ENCODE data around the gene MGAT5.

MGAT5 gene, protein sequence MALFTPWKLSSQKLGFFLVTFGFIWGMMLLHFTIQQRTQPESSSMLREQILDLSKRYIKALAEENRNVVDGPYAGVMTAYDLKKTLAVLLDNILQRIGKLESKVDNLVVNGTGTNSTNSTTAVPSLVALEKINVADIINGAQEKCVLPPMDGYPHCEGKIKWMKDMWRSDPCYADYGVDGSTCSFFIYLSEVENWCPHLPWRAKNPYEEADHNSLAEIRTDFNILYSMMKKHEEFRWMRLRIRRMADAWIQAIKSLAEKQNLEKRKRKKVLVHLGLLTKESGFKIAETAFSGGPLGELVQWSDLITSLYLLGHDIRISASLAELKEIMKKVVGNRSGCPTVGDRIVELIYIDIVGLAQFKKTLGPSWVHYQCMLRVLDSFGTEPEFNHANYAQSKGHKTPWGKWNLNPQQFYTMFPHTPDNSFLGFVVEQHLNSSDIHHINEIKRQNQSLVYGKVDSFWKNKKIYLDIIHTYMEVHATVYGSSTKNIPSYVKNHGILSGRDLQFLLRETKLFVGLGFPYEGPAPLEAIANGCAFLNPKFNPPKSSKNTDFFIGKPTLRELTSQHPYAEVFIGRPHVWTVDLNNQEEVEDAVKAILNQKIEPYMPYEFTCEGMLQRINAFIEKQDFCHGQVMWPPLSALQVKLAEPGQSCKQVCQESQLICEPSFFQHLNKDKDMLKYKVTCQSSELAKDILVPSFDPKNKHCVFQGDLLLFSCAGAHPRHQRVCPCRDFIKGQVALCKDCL

DNA sequence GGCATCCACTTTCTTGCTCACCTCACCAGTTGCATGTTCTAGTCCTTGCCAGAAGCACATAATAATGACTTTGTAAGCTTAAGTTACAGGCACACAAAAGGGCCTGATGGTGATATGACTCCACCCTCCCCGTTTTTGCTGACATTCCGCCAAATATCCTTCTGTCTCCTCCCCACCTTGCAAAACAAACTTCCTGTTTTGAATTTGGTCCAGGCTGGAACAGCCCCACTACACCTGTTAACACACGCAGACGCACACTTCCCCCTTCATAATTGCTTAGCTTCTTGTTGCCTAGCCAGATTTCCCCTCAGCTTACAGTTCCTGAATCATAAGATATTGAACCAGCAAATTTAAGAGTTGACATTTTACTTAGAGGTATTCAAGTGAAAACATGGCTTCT is at the start of gene MGAT5:
Gene MGAT5 (plus strand): TSS at position 269 of the 400 bp plus-strand sequence. CDS start 332 bp downstream, outside the sequence.
- peak in 1 of 2 donors; percentile 47 for DNase-seq

DNA sequence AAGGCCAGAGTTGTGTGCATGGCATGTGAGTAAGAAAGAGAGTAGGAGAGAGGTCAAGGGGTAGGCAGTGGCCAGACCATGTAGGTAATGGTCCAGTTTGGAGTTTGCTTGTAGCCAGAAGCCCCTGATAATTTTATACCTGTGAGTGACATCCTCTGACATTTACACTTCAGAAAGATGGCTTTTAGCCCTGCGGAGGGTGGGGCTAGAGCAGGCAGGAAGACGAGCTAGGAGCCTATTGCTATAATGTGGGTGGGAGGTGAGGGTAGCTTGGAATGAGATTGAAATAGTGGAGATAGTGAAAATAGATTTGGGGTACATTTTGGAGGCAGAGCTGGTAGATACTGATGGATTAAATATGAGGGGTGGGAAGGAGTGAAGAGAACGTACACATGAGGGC is 48.8 kb upstream of the MGAT5 start:
- no peak for DNase-seq

DNA sequence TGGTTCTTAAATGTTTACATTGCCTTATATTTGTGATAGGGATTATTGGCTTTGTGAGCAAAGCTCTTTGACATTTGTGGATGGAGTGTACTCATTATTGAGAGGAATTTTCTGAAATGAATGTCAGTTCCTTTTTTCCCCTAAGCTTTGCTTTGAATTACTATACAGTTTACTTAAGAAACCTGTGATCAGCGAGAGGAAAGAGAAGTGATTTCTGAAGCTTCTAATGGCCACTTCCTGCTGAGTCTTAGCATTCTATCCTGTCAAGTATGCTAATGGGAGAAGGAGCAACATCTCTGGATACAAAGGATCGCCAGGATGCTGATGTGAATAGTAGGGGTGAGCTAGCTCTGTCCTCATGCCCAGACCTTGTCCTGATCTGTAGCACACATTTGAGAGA is 47.8 kb upstream of the MGAT5 start:
- DNase-seq, result no peak

DNA sequence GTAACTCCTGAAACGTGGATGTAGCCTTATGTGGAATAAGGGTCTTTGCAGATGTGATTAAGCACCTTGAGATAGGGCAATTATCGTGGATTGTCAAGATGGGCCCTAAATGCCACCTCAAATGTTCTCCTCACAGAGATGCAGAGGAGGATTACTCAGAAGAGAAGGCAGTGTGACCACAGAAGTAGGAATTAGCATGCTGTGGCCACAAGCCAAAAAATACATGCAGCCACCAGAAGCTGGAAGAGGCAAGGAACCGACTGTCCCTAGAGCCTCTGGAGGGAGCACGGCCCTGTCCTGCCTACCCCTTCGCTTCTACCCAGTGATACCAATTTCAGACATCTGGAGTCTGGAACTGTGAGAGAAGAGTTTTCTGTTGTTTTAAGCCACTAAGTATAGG is 47.3 kb upstream of the MGAT5 start:
- no peak for DNase-seq

DNA sequence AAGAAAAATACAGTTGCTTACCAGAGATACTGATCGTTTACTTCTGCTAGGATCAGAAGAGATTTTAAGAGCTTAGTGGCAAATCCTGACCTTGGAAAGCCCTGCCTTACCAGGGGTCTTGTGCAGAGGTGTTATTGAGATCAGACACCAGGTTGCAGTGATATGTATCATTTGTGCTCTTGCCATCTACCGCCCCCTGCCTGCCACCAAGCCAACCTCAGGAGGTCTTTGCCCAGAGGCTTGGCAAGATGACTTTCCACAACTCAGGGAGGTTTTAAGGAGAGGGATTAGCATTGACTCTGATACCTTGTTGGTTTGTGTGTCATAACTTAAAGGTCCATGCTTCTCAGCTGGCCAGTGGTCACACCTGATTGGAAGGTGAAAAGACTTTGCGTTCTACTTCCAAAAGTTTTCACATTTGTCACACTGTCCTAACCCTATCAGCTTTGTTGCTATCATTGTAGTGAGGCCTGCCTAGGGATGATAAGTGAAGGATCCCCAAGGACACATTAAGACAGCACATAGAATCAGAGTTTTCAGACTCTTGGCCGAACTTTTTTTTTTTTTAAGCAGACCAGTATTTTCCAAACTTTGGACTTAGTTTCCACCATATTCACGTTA is 46.2 kb upstream of the MGAT5 start:
- DNase-seq, result peak; percentile 66 to 67

DNA sequence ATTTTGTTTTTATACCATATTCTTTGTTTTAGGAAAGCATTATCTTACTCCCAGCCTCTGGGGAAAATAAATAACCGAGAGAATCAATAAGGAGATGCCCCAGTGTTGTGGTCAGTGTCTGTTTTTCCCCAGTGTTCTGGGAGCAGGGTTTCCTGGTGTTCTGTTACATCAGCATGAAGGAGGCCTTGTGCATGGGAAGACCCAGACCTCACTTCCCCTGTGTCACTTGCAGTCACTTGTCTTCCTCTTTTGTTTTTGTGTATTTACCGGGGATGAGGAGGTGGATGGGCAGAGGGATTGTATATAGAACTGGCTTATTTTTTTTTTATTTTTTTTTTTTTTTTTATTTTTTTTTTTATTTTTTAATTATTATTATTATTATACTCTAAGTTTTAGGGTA is 45.0 kb upstream of the MGAT5 start:
- no peak for DNase-seq

DNA sequence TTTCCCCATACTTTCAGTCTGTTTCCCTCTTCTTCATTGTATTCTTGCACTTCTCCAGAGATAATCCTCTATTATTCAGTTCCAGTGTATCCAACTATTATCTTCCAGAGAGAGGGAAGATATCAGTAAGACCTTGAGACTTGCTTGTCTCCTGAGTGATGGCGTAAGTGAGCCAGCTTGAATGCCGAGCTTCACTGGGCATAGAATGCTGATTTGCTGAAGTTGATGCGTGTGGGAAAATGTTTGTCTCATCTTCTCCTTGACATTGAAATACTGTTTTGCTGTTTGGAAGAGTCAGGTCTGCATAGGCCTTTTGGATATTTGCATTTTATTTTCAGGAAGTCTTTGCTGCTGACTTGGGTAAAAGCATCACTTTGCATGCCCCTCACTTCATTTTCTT is 41.1 kb upstream of the MGAT5 start:
- no peak for DNase-seq

DNA sequence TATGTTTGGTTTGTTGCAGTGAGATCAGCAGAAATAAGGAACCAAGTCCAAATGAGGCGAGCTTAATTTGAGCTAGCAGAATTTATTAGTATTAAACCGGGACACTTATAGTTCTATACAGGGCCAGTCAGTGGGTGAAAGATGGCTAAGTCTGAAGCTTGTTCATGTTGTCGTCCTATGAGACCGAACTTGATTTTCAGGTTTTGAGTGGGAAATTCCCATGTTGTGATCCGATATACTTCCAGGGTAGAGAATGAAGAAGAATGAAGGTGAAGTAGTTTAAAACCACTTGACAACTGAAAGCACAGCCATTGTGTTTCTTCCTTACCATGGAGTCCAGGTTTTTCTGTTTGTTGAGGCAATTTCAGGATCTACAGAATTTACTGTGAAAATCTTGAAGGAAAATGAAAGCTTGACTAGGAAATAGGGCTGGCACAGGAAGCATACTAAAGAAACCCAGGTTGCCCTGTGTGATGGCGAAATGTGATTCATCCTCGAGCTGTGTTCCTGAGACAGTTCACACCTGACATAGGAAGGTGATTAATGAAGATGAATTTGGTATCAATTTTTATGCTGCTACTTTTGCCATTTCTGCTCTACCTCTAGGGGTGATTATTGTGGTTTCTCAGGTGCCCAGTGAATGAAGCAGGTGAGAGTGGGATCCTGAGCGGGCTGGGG is 37.6 kb upstream of the MGAT5 start:
- no peak for DNase-seq

DNA sequence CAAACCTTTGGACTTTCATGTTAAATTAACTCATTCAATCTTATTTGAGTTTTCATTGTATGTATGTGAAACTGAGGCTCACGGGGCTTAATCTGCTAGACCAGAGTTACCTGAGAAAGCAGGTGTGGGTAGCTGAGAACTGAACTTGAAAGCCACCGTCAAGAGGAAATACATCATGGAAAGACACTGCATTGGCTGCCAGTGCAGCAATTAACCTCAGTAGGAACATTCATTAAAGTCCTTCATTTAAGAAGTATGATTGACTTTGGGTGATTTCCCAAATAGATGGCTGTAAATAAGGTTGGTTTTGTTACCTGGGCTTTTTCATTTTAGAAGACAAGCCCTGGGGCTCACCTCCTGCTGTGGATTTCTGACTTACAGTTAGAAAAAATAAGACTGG is 36.5 kb upstream of the MGAT5 start:
- peak; percentile 36 to 71 for DNase-seq

DNA sequence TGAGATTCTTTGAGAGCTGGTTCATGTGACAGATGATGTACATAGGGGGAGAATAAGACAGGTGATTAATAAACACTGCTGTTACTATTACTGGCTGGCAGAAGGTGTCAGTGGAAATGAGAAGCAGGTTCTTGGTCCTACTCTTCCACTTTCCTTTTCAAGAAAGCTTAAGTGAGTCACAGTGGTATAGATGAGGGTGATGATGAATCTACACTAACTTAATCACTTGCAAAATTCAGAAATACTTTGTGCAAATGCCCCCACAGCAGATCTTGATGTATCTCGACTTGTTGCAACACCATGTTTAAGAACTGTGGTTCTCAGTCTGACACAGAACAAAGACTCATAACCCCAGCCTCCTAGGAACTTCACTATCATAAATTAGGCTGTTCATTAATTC is 35.9 kb upstream of the MGAT5 start:
- peak in 1 of 2 donors; percentile 46 for DNase-seq

DNA sequence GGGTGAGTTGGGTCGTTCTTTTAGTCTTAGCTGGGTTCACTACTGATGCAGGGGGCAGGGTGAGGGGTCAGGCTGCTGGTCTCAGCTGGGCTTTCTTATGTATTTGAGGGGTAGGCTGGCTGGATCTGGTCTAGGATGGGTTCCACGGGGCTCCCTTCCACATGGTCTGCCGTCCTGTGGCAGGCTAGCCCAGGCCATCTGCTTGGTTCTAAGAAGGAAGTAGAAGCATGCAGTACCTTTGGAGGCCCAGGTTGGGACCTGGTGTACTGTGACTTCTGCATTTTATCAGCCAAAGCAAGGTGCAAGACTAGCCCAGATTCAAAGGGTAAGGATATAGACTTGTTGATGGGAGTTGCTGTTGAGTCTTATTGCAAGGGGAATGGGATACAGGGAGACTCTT is 35.5 kb upstream of the MGAT5 start:
- DNase-seq, result peak in 1 of 2 donors; percentile 32

DNA sequence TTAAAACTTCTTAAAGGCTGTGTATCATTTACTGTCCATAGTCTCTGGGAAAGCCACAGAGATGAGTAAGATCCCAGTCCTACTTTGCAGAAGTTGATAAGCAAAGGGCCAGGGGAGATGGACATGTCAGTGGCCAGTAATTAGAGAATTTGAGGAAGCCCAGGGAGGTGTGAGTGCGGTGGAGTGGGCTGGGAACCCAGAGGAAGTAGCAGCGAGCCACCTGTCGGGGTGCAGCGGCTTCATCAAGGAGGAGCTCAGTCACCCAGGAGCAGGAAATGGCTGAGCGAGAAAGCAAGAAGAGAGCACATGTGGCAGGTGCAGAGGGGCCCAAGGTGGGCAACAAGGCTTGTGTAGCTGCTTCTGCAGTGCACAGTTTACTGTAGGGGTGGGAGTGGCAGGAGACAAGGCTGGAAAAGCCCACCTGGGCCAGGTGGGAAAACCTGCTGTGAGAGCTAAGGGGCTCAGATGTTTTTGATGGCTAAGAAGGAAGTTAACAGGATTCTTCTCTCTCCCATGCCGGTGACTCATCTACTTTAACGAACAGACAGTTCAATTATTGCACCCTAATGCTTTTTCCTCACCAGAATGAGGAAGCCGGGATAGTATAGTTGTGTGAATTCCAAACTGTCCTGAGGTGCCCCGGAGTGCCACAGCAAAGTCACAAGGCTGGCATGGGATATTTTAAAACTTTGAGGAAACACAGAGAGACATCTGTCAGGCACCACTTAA is 34.8 kb upstream of the MGAT5 start:
- DNase-seq, result peak; percentile 52 to 54

DNA sequence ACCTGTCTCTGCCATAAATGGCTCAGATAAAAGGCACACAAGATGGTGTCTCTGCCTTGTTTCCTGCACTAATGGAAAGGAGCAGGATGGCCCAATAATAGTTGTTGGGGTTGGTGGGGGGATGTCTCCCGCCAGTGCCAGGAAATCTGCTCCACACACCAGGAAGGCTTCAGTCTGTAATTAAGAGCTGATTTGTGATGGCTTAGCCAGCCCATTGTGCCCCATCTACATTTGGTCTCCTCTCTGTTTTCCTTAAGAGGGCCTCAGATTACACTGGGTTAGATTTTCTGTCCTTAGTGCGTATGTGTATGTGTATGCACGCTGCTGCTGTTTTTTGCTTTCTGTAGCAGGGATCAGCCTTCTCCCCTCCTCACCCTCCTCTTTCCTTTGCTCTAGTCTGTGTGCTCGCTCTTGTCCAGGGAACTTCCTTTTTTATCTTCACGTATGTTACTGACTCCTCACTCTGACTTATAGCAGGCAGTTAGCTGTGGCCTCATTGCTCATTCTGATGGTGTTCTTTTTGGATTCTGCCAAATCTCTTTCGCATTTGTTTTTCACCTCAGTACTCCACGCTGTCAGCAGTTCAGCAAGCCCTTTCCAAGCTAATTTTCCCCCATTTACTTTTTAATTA is 33.4 kb upstream of the MGAT5 start:
- DNase-seq, result no peak

DNA sequence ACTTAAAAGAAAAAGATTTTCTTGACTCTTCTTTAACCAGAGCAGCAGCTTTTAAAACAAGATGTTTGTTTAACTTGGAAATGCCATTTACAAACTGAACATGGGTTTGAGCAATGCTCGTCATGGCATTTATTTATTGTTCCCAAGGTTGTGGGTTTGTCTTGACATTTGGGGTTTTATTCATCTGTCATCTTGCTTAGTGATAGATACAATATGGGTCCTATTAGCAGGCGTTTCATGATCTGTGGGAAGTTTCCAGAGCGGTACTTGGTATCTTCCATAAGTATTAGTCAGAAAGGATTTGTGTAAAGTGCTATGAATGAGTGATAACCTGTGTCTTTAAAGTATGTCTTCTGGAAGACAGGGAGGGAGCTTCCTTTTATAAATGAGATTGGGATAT is 29.9 kb upstream of the MGAT5 start:
- no peak for DNase-seq

DNA sequence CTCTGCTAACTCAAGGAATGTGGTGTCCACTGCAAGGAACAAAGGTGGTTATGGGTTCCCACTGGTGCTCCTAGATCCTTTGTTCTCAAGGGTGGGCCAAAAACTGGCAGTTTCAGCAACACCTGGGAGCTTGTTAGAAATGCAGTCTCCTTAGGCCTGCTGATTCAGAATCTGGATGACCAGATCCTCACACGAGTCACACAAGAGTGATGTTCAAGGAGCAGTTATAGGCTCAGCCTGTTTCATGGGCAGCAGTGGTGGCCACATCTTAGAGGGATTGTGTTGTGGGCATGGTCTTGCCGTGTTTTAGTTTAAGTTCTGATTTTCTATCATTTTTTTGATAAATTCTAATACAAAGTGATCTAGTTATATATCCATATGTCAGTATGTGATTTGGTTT is 28.7 kb upstream of the MGAT5 start:
- DNase-seq, result no peak

DNA sequence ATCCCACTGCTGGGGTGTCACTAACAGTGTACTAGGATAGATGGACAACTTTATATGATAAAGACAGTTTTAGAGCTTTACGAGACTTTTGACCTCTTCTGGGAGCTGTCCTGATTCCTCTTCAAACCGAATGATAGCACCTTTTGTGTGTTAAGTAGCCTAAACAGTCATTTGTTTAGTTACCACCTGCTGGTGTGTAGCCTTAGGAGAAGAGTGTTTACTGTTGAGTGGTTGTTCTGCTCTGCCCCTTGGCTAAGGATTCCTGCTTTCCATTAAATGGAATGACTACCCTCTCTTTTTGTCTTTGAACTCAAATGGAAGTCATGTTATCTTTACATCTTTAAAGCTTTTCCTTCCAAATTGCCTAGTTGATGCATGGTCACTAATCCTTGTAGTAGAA is 28.0 kb upstream of the MGAT5 start:
- DNase-seq, result no peak

DNA sequence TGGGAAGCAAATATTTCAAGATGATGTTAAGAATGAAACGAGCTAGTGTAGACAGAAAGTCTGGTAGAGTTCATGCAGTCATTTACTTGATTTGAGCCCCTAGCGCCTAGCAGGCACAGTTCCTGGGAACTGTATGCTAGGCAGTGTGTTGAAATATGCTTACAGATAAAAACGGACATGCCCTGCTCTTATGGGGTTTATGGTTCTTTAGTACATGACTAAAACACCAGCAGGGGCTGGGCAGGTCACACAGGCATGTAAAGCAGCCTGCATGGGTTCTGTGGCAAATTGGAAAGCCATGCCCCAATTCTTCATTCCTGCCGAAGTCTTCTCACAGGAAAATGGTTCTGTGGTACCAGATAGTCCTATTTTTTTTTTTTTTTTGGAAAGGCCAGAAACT is 27.3 kb upstream of the MGAT5 start:
- DNase-seq, result no peak

DNA sequence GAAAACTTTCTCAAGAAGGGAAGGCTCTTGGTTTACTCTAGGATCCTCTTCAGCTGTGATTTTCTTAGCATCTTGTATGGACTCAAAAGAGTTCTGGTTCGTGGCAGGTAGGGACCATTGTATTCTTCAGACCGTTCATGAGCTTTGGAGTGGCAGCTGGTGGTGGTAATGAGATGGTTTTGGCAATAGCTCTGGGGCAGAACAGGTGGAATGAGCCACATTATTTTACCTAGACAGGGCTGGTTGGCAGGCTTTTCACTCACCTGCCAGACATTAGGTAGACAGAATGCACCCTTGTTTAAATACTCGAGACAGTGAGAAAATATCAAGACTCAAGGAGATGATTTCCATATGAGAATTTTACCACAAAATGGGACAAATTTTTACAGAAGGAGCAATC is 26.2 kb upstream of the MGAT5 start:
- DNase-seq, result no peak

DNA sequence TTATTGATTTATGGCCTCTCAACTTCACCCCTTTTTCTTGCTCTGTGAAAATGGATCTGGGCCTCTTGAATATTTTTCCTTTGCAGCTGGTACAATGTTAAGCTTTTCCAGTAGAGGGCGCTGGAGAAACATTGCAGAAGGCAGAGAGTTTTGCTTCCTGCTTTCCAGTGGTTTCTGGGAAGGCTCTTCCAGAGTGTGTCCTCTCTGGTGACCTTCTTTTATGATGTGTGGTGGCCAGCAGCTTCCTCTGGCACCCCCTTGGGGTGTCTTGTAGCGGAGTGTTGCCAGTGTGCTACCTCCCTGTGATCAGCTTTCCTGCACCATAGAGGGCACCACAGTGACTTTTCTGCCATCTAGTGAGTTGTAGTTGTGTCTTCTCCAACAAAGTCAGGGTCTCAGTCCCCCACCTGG is 25.4 kb upstream of the MGAT5 start:
- no peak for DNase-seq

DNA sequence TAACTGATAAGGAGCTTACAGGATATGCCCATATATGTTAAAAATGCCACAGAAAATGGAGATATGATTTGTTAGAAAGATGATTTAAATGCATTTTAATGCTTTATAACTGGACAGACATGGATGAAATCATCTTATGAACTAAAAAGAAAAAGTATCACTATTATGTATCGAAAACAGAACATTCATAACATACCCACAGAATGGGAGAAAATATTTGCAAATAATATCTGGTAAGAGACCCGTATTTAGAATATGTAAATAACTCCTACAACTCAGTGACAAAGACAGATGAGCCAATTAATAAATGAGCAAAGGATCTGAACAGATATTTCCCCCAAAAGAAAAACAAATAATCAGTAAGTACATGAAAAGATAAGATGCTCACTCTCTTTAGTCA is 24.3 kb upstream of the MGAT5 start:
- no peak for DNase-seq

DNA sequence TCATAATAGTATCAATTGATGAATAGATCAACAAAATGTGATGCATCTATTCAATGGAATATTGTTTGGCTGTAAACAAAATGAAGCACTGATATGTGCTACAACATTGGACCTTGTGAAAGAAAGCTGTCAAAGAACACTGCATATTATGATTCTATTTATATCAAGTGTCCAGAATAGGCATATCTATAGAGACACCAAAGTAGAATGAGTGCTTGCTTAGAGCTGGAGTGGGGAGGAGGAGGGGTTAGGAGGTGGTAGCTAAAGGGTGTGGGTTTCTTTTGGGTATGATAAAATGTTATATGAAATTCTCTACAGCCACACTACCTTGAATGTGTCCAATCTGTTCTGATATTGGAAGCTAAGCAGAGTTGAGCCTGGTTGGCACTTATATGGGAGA is 23.0 kb upstream of the MGAT5 start:
- no peak for DNase-seq

DNA sequence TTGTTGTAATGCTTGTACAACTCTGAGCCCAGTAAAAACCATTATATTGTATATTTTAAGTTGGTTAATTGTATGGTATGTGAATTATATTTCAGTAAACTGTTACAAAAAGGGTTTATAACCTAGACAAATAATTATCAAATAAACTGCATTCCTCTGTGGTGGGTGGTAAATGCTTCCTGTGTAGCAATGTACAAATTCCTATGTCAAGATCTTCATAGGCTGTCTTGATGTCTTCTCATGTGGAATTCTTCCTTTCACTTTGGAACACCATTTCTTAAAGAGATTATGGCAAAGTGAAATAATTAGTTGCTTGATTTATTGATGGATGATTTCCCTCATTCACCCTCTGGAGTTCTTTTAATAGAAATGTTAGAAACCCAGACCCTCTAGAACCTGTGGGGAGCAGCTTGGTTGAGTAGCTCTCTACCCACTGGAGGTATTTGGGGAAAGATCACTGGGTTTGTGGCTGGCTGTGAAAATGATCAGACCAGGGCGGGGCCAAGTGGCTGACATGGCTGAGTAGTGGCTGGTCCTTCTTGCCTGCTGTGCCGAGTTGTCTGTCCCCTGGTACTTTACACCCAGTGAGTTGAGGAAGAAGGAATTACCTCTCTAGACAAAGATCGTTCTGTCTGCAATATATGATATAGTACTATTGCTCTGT is 22.4 kb upstream of the MGAT5 start:
- no peak for DNase-seq
